Measurements from ENCODE around the gene FANCC.

The FANCC gene

GRCh38 chr9:95065224-95065623 lies 252.3 kb downstream of the FANCC start:
- no peak for DNase-seq (ENCODE audit: low spot score)

GRCh38 chr9:95063300-95063699 lies 254.2 kb downstream of the FANCC start:
- no peak for DNase-seq (ENCODE audit: low spot score)

GRCh38 chr9:95062596-95063065 lies 254.9 kb downstream of the FANCC start:
- DNase-seq (ENCODE audit: low spot score) = no peak

GRCh38 chr9:95061916-95062595 lies 255.5 kb downstream of the FANCC start:
- no peak for DNase-seq (ENCODE audit: low spot score)

- DNase-seq (ENCODE audit: low spot score) = no peak
These were observed 256.6 kb downstream of the FANCC start for GRCh38 chr9:95060916-95061315.

- no peak for DNase-seq (ENCODE audit: low spot score)
These were observed 257.3 kb downstream of the FANCC start for GRCh38 chr9:95060234-95060633.

- no peak for DNase-seq (ENCODE audit: low spot score)
These were observed 258.6 kb downstream of the FANCC start for GRCh38 chr9:95058795-95059386.

- DNase-seq (ENCODE audit: low spot score) = no peak
These were observed 259.3 kb downstream of the FANCC start for GRCh38 chr9:95058121-95058785.

- no peak for DNase-seq (ENCODE audit: low spot score)
These were observed 260.4 kb downstream of the FANCC start for GRCh38 chr9:95057101-95057500.

GRCh38 chr9:95055851-95056551 lies 261.5 kb downstream of the FANCC start:
- DNase-seq (ENCODE audit: low spot score) = peak; percentile 41

GRCh38 chr9:95055334-95055850 lies 262.1 kb downstream of the FANCC start:
- no peak for DNase-seq (ENCODE audit: low spot score)

- peak; percentile 25 for DNase-seq (ENCODE audit: low spot score)
These were observed 263.6 kb downstream of the FANCC start for GRCh38 chr9:95053611-95054570.

- DNase-seq (ENCODE audit: low spot score) = no peak
These were observed 267.7 kb downstream of the FANCC start for GRCh38 chr9:95049761-95050160.

All from AG08395 (cell line).